ENCODE measurements around the gene CHRNB2. TPM values are rescaled to one million over a fixed set of nuclear protein-coding genes. Genes with fewer than 3 reads are reported as not detected.

CHRNB2 gene
- total and polyA plus RNA-seq, 4 donors, result 0.08 TPM; not detected in 3

- H3K4me3 ChIP-seq (ENCODE audit: low read length in 2 of 2), result peak within 1 kb of the TSS; percentile 70 to 79
- peaks cover 2 to 8% of the 10 kb centered on the region in 2 donors for H3K4me1 ChIP-seq (ENCODE audit: control insufficient read depth in 1 of 2, insufficient read depth in 2 of 2, low read length in 2 of 2)
- no peaks in the 10 kb centered on the region for H3K9me3 ChIP-seq (ENCODE audit: control insufficient read depth, low read length)
- H3K27ac ChIP-seq (ENCODE audit: low read depth in 1 of 2, low read length in 2 of 2), result peak within 1 kb of the TSS; percentile 38 to 53
- ATAC-seq (ENCODE audit: low FRiP score), result no peak
- no peaks in the 10 kb centered on the region for H3K27me3 ChIP-seq (ENCODE audit: control insufficient read depth in 1 of 2, insufficient read depth in 2 of 2, low read length in 1 of 2)
- peaks cover 6 to 12% of the 10 kb centered on the region in 2 donors for H3K36me3 ChIP-seq (ENCODE audit: control insufficient read depth in 1 of 2, insufficient read depth in 2 of 2, low read length in 1 of 2)
- WGBS, 2 donors, result 1% methylated on average over 39 to 69 of the region's 69 CpGs
- DNase-seq, result peak; percentile 80 to 86
- intact Hi-C loops (cut with DNase I), result loop anchor here (2.0 to 5.0 kb wide), 4 partner anchors 49 to 379 kb away; partner anchors contain the start of gene PMVK (in 1 of the 2)
These were observed 9.4 kb upstream of the CHRNB2 start, which contains the start of gene UBE2Q1 for GRCh38 chr1:154557939-154558719. Gene UBE2Q1 (minus strand): TSS chr1:154558662. CDS start chr1:154558553, 109 bp downstream.

GRCh38 chr1:154558720-154559465, 8.7 kb upstream of the CHRNB2 start:
- peak; percentile 99 for ATAC-seq (ENCODE audit: low FRiP score)
- peak; percentile 99 to 100 for DNase-seq
- WGBS, 2 donors, result 1% methylated on average over 44 to 57 of the region's 57 CpGs
- peaks cover 2 to 8% of the 10 kb centered on the region in 2 donors for H3K4me1 ChIP-seq (ENCODE audit: control insufficient read depth in 1 of 2, insufficient read depth in 2 of 2, low read length in 2 of 2)
- H3K4me3 ChIP-seq (ENCODE audit: low read length in 2 of 2), result peak overlapping the region; percentile 16 to 36
- intact Hi-C loops (cut with DNase I), result loop anchor here (2.0 to 5.0 kb wide), 4 partner anchors 48 to 378 kb away; partner anchors contain the start of gene PMVK (in 1 of the 2)
- H3K36me3 ChIP-seq (ENCODE audit: control insufficient read depth in 1 of 2, insufficient read depth in 2 of 2, low read length in 1 of 2), result peaks cover 6 to 7% of the 10 kb centered on the region in 2 donors
- peak overlapping the region in 1 of 2 donors; percentile 38 for H3K27ac ChIP-seq (ENCODE audit: low read depth in 1 of 2, low read length in 2 of 2)
- no peaks in the 10 kb centered on the region for H3K27me3 ChIP-seq (ENCODE audit: control insufficient read depth in 1 of 2, insufficient read depth in 2 of 2, low read length in 1 of 2)
- no peaks in the 10 kb centered on the region for H3K9me3 ChIP-seq (ENCODE audit: control insufficient read depth, low read length)

GRCh38 chr1:154559466-154560044, 8.0 kb upstream of the CHRNB2 start:
- DNase-seq, result peak; percentile 90 to 92
- H3K27me3 ChIP-seq (ENCODE audit: control insufficient read depth in 1 of 2, insufficient read depth in 2 of 2, low read length in 1 of 2), result no peaks in the 10 kb centered on the region
- no peaks in the 10 kb centered on the region for H3K9me3 ChIP-seq (ENCODE audit: control insufficient read depth, low read length)
- H3K36me3 ChIP-seq (ENCODE audit: control insufficient read depth in 1 of 2, insufficient read depth in 2 of 2, low read length in 1 of 2), result peaks cover 5 to 7% of the 10 kb centered on the region in 2 donors
- 9 to 10% methylated on average over 13 of the region's 13 CpGs for WGBS, 2 donors
- H3K4me3 ChIP-seq (ENCODE audit: low read length in 2 of 2), result peak overlapping the region; percentile 16 to 36
- peaks cover 2 to 8% of the 10 kb centered on the region in 2 donors for H3K4me1 ChIP-seq (ENCODE audit: control insufficient read depth in 1 of 2, insufficient read depth in 2 of 2, low read length in 2 of 2)
- intact Hi-C loops (cut with DNase I), result loop anchor here (2.0 to 5.0 kb wide), 4 partner anchors 47 to 378 kb away; partner anchors contain the start of gene PMVK (in 1 of the 2)
- peak; percentile 91 for ATAC-seq (ENCODE audit: low FRiP score)
- peak overlapping the region in 1 of 2 donors; percentile 38 for H3K27ac ChIP-seq (ENCODE audit: low read depth in 1 of 2, low read length in 2 of 2)

GRCh38 chr1:154565876-154566275, 1.7 kb upstream of the CHRNB2 start:
- intact Hi-C loops (cut with DNase I), result loop anchor here in 1 of 2 donors (5.0 kb wide), 1 partner anchor 196 kb away; no protein-coding TSS in a partner anchor
- no peaks in the 10 kb centered on the region for H3K27me3 ChIP-seq (ENCODE audit: control insufficient read depth in 1 of 2, insufficient read depth in 2 of 2, low read length in 1 of 2)
- no peaks in the 10 kb centered on the region for H3K36me3 ChIP-seq (ENCODE audit: control insufficient read depth in 1 of 2, insufficient read depth in 2 of 2, low read length in 1 of 2)
- H3K4me1 ChIP-seq (ENCODE audit: control insufficient read depth in 1 of 2, insufficient read depth in 2 of 2, low read length in 2 of 2), result no peaks in the 10 kb centered on the region
- WGBS, 2 donors, result 85 to 87% methylated on average over 6 of the region's 6 CpGs
- no peak for DNase-seq
- no peaks in the 10 kb centered on the region for H3K9me3 ChIP-seq (ENCODE audit: control insufficient read depth, low read length)
- no peak overlapping the region for H3K4me3 ChIP-seq (ENCODE audit: low read length in 2 of 2)
- ATAC-seq (ENCODE audit: low FRiP score), result no peak
- H3K27ac ChIP-seq (ENCODE audit: low read depth in 1 of 2, low read length in 2 of 2), result no peak overlapping the region

GRCh38 chr1:154568157-154568815, 708 bp downstream of the CHRNB2 start:
- intact Hi-C loops (cut with DNase I), result loop anchor here in 1 of 2 donors (5.0 kb wide), 1 partner anchor 194 kb away; no protein-coding TSS in a partner anchor
- no peak for ATAC-seq (ENCODE audit: low FRiP score)
- Histone ChIP-seq H3K9me3 (ENCODE audit: control insufficient read depth, low read length) (no peaks in the 10 kb centered on the region), H3K36me3 (ENCODE audit: control insufficient read depth in 1 of 2, insufficient read depth in 2 of 2, low read length in 1 of 2) (no peaks in the 10 kb centered on the region), H3K4me1 (ENCODE audit: control insufficient read depth in 1 of 2, insufficient read depth in 2 of 2, low read length in 2 of 2) (no peaks in the 10 kb centered on the region), H3K27me3 (ENCODE audit: control insufficient read depth in 1 of 2, insufficient read depth in 2 of 2, low read length in 1 of 2) (no peaks in the 10 kb centered on the region), H3K4me3 (ENCODE audit: low read length in 2 of 2) (no peak overlapping the region), H3K27ac (ENCODE audit: low read depth in 1 of 2, low read length in 2 of 2) (no peak overlapping the region)
- no peak for DNase-seq
- 30 to 33% methylated on average over 17 of the region's 17 CpGs for WGBS, 2 donors

GRCh38 chr1:154571244-154571963, 3.8 kb downstream of the CHRNB2 start:
- Histone ChIP-seq H3K36me3 (ENCODE audit: control insufficient read depth in 1 of 2, insufficient read depth in 2 of 2, low read length in 1 of 2) (no peaks in the 10 kb centered on the region), H3K4me3 (ENCODE audit: low read length in 2 of 2) (no peak overlapping the region), H3K27ac (ENCODE audit: low read depth in 1 of 2, low read length in 2 of 2) (no peak overlapping the region), H3K27me3 (ENCODE audit: control insufficient read depth in 1 of 2, insufficient read depth in 2 of 2, low read length in 1 of 2) (no peaks in the 10 kb centered on the region), H3K4me1 (ENCODE audit: control insufficient read depth in 1 of 2, insufficient read depth in 2 of 2, low read length in 2 of 2) (no peaks in the 10 kb centered on the region), H3K9me3 (ENCODE audit: control insufficient read depth, low read length) (no peaks in the 10 kb centered on the region)
- intact Hi-C loops (cut with DNase I), result no loop called here
- no peak for DNase-seq
- ATAC-seq (ENCODE audit: low FRiP score), result no peak
- WGBS, 2 donors, result 95% methylated on average over 59 of the region's 59 CpGs

- no peak overlapping the region for H3K27ac ChIP-seq (ENCODE audit: low read depth in 1 of 2, low read length in 2 of 2)
- WGBS, 2 donors, result 92 to 93% methylated on average over 27 to 29 of the region's 29 CpGs
- ATAC-seq (ENCODE audit: low FRiP score) (no peak), DNase-seq (no peak)
- no peaks in the 10 kb centered on the region for H3K9me3 ChIP-seq (ENCODE audit: control insufficient read depth, low read length)
- H3K27me3 ChIP-seq (ENCODE audit: control insufficient read depth in 1 of 2, insufficient read depth in 2 of 2, low read length in 1 of 2), result no peaks in the 10 kb centered on the region
- intact Hi-C loops (cut with DNase I), result no loop called here
- H3K4me1 ChIP-seq (ENCODE audit: control insufficient read depth in 1 of 2, insufficient read depth in 2 of 2, low read length in 2 of 2), result no peaks in the 10 kb centered on the region
- H3K4me3 ChIP-seq (ENCODE audit: low read length in 2 of 2), result no peak overlapping the region
- H3K36me3 ChIP-seq (ENCODE audit: control insufficient read depth in 1 of 2, insufficient read depth in 2 of 2, low read length in 1 of 2), result no peaks in the 10 kb centered on the region
These were observed 4.3 kb downstream of the CHRNB2 start for GRCh38 chr1:154571964-154572288.

Data from aorta (tissue), 5 donors.